Glutamatergic neuron (in vitro differentiated cells): ENCODE data around the gene SALL1. TPM values are rescaled to one million over a fixed set of nuclear protein-coding genes. Genes with fewer than 3 reads are reported as not detected.

Experiments used
- DNase-seq: peaks from one replicate; pipeline ENCODE4 v3.0.0; 2022
- H3K27ac Mint-ChIP-seq: one replicate; pipeline ENCODE4 v1.8.0; 2020; ENCODE audit warnings: mild to moderate bottlenecking, mixed read lengths, inconsistent platforms; ENCODE audit not compliant: unreplicated experiment
- H3K27me3 Mint-ChIP-seq: one replicate; pipeline ENCODE4 v1.8.0; 2020; ENCODE audit warnings: mild to moderate bottlenecking, moderate library complexity, mixed read lengths, inconsistent platforms; ENCODE audit not compliant: unreplicated experiment
- H3K36me3 Mint-ChIP-seq: one replicate; pipeline ENCODE4 v1.8.0; 2020; ENCODE audit warnings: mild to moderate bottlenecking, mixed read lengths, inconsistent platforms; ENCODE audit not compliant: unreplicated experiment
- H3K4me1 Mint-ChIP-seq: one replicate; pipeline ENCODE4 v1.8.0; 2020; ENCODE audit warnings: mild to moderate bottlenecking, low read depth, mixed read lengths, inconsistent platforms; ENCODE audit not compliant: unreplicated experiment
- H3K4me3 Mint-ChIP-seq: one replicate; pipeline ENCODE4 v1.8.0; 2020; ENCODE audit warnings: mild to moderate bottlenecking, mixed read lengths, inconsistent platforms; ENCODE audit not compliant: unreplicated experiment
- H3K9me3 Mint-ChIP-seq: one replicate; pipeline ENCODE4 v1.8.0; 2020; ENCODE audit warnings: mild to moderate bottlenecking, moderate library complexity, mixed read lengths, inconsistent platforms; ENCODE audit not compliant: unreplicated experiment
- CTCF ChIP-seq: fragments of 200-600 bp; sonication (generic); IDR thresholded peaks from one replicate; pipeline ENCODE4 v1.5.0; 2021; ENCODE audit not compliant: partially characterized antibody, unreplicated experiment
- total RNA-seq: library from RNA; stranded (reverse); fragmentation: NEBNext Ultra II Directional; extraction: Animal tissue kit (Norgen Biotek cat#: 25700); gene quantifications from one replicate; pipeline ENCODE4 v1.2.1, GENCODE V29; 2021; ENCODE audit not compliant: unreplicated experiment

SALL1 gene
- total RNA-seq, 1 donor from 2014 or later = 35.7 TPM

- DNase-seq = peak; percentile 35
- no peak for TF ChIP-seq CTCF
- Mint-ChIP-seq H3K9me3 (peaks cover 3% of the 10 kb centered on the region), H3K36me3 (no peaks in the 10 kb centered on the region), H3K27ac (peak overlapping the region; percentile 92), H3K27me3 (peaks cover 8% of the 10 kb centered on the region), H3K4me3 (peak overlapping the region; percentile 50), H3K4me1 (peaks cover 21% of the 10 kb centered on the region)
Observed at GRCh38 chr16:51184702-51185433, 33.8 kb upstream of the SALL1 start.

- no peaks in the 10 kb centered on the region for H3K36me3 Mint-ChIP-seq
- H3K27me3 Mint-ChIP-seq = peaks cover 8% of the 10 kb centered on the region
Observed at GRCh38 chr16:51181503-51181811, 30.4 kb upstream of the SALL1 start.

GRCh38 chr16:51180719-51181502 is 29.8 kb upstream of the SALL1 start:
- H3K9me3 Mint-ChIP-seq = peaks cover 1% of the 10 kb centered on the region
- no peak for DNase-seq
- H3K4me1 Mint-ChIP-seq = peaks cover 21% of the 10 kb centered on the region
- H3K27ac Mint-ChIP-seq = peak overlapping the region; percentile 23
- H3K4me3 Mint-ChIP-seq = no peak overlapping the region
- H3K27me3 Mint-ChIP-seq = peaks cover 7% of the 10 kb centered on the region
- no peaks in the 10 kb centered on the region for H3K36me3 Mint-ChIP-seq
- no peak for TF ChIP-seq CTCF

More at GRCh38 chr16:51181503-51181811, 30.4 kb upstream of the SALL1 start:
- Mint-ChIP-seq H3K9me3 (peaks cover 1% of the 10 kb centered on the region), H3K27ac (peak overlapping the region; percentile 23), H3K4me1 (peaks cover 21% of the 10 kb centered on the region), H3K4me3 (no peak overlapping the region)
- DNase-seq = no peak
- no peak for TF ChIP-seq CTCF

- no peak overlapping the region for H3K4me3 Mint-ChIP-seq
- TF ChIP-seq CTCF = no peak
- H3K27ac Mint-ChIP-seq = no peak overlapping the region
- no peak for DNase-seq
- peaks cover 9% of the 10 kb centered on the region for H3K9me3 Mint-ChIP-seq
- H3K27me3 Mint-ChIP-seq = peaks cover 3% of the 10 kb centered on the region
- no peaks in the 10 kb centered on the region for H3K4me1 Mint-ChIP-seq
- peaks cover 11% of the 10 kb centered on the region for H3K36me3 Mint-ChIP-seq
Observed at GRCh38 chr16:51175081-51175480, 24.0 kb upstream of the SALL1 start.

GRCh38 chr16:51172368-51172767 is 21.3 kb upstream of the SALL1 start:
- Mint-ChIP-seq H3K4me1 (no peaks in the 10 kb centered on the region), H3K4me3 (no peak overlapping the region), H3K9me3 (peaks cover 12% of the 10 kb centered on the region), H3K36me3 (peaks cover 11% of the 10 kb centered on the region), H3K27ac (no peak overlapping the region), H3K27me3 (peaks cover 3% of the 10 kb centered on the region)
- no peak for DNase-seq
- TF ChIP-seq CTCF = no peak
